ENCODE results near the gene BRD7.

BRD7 gene

DNA sequence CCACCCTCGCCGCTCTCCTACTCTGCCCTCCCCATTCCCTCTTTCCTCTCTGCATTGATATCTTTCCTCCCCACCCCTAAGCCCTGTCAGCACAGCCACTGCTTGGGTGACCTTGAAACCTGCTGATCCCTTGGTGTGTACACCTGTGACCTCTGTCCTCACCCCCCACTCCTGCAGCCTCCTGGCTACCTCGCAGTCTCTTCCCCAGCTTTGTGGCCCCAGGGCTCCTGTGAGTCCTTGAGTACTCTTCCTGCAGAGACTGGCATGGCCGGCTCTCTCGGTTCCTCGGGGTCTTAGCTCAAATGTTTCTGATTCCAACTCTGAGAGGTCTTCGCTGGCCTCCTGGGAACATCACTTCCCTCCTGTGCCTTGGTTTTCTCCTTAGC lies 70.7 kb downstream of the BRD7 start:
- POLR2A ChIA-PET, result no interaction called here
- CTCF ChIA-PET, result interaction anchor here (1.0 to 1.4 kb wide), 3 partner anchors 85 to 369 kb away, joined by 3 read pairs; partner anchors contain the start of gene CNEP1R1
- DNase-seq (ENCODE audit: extremely low spot score), result no peak
- TF ChIP-seq, protein P1, sequence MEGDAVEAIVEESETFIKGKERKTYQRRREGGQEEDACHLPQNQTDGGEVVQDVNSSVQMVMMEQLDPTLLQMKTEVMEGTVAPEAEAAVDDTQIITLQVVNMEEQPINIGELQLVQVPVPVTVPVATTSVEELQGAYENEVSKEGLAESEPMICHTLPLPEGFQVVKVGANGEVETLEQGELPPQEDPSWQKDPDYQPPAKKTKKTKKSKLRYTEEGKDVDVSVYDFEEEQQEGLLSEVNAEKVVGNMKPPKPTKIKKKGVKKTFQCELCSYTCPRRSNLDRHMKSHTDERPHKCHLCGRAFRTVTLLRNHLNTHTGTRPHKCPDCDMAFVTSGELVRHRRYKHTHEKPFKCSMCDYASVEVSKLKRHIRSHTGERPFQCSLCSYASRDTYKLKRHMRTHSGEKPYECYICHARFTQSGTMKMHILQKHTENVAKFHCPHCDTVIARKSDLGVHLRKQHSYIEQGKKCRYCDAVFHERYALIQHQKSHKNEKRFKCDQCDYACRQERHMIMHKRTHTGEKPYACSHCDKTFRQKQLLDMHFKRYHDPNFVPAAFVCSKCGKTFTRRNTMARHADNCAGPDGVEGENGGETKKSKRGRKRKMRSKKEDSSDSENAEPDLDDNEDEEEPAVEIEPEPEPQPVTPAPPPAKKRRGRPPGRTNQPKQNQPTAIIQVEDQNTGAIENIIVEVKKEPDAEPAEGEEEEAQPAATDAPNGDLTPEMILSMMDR (IDR thresholded peaks at IDR 0.05; ENCODE audit: control extremely low read depth, extremely low read depth, low read depth, missing control alignments), result no peak

DNA sequence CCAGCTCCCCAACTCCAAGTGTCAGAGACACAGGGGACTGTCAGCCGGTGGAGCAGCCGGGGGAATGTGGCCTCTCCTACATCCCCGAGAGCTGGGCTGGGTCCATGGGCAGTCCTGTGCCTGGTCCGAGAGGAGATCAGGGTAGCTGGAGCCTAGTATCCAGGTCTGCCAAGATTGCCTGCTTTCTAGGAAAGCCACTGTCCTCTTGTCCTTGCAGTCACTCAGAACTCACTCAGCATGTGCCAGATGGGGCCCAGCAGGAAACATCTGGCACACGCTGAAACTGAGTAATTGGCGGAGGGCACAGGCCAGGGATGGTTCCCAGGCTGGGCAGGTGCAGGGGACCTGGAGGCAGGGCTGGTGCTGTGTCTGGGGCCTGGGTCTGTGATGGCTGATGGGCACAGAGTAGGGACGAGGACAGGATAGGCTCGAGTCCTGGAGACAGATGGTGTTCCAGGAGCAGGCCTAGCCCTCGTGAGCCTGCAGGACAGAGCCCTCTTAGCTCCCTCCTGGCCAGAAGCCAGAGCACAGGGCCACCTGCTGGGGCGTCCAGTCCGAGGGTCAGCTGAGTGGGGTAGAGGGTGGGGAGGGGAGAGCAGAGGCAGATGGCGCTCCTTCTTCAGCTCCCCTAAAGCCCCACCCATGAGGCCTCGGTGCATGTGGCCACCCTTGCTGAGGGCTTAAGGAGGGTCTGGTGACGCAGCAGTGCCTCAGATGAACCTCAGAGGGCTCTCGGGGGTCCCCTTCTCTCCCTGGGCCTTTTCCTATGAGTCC lies 71.3 kb downstream of the BRD7 start:
- ChIA-PET CTCF (interaction anchor here (1.0 to 1.4 kb wide), 3 partner anchors 84 to 369 kb away, joined by 3 read pairs; partner anchors contain the start of gene CNEP1R1), POLR2A (interaction anchor here (0.5 kb wide), 1 partner anchor 227 kb away, joined by 3 read pairs; no protein-coding TSS in a partner anchor)
- TF ChIP-seq, protein P1 (IDR thresholded peaks at IDR 0.05; ENCODE audit: control extremely low read depth, extremely low read depth, low read depth, missing control alignments), result no peak
- DNase-seq (ENCODE audit: extremely low spot score), result no peak

DNA sequence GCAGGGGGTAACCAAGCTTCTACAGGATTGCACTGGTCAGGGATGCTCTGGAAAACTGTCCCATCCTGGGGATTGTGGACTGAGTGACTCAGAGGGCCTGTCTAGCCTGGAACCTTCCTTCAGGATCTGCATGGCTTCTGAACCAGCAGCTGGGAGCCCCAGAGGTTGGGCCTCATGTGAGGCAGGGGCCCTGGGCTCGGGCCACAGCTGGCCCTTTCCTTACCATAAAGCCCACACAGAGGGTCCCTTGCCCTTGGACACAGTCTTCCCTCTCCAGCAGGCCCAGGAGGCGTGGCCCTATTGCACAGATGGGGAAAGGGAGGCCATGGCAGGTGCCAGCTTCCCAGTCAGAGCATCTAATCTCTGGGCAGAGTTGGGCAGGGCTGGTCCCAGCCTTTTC lies 72.0 kb downstream of the BRD7 start:
- no peak for DNase-seq (ENCODE audit: extremely low spot score)
- POLR2A ChIA-PET, result no interaction called here
- TF ChIP-seq, protein P1 (IDR thresholded peaks at IDR 0.05; ENCODE audit: control extremely low read depth, extremely low read depth, low read depth, missing control alignments), result no peak
- CTCF ChIA-PET, result no interaction called here

DNA sequence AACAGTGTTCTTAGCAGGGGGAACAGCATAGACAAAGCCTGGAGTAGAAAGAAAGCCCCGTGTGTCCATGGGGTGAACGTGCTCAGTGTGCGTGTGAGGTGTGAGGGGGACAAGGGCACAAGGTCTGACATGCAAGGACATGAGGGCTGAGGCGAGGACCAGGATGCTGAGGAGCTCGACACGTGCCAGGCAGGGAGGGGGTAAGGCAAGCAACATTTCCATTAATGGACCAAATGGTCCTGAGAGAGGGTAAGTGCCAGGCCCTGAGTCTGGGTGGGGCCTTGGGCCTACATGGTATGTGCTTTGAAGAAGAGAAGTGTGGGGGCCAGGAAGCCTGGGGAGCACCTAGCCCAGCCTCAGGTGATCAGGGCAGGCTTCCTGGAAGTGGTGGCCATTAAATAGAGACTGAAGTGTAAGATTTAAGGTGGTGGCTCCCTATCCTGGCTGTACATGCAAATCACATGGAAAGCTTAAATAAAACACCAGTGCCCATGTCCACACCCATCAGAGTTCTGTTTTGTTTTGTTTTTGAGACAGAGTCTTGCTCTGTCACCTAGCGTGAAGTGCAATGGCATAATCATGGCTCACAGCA lies 73.2 kb downstream of the BRD7 start:
- TF ChIP-seq, protein P1 (IDR thresholded peaks at IDR 0.05; ENCODE audit: control extremely low read depth, extremely low read depth, low read depth, missing control alignments), result no peak
- ChIA-PET POLR2A (no interaction called here), CTCF (interaction anchor here (1.1 kb wide), 1 partner anchor 17 kb away, joined by 3 read pairs; no protein-coding TSS in a partner anchor)
- no peak for DNase-seq (ENCODE audit: extremely low spot score)

DNA sequence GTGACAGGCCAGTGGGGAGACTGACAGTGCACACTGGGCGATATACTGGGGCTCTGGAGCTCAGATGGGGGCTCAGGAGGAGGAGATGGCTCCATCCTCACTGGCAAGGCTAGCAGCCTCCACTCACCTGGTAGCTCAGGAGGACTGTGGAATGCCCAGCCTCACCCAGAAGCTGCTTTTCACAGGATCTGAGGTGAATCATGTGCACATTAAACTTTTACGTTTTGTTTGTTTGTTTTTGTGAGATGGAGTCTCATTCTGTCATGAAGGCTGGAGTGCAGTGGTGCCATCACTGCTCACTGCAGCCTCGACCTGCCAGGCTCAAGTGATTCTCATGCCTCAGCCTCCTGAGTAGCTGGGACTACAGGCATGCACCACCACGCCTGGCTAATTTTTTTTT lies 73.8 kb downstream of the BRD7 start:
- CTCF ChIA-PET, result interaction anchor here (1.1 kb wide), 1 partner anchor 17 kb away, joined by 3 read pairs; no protein-coding TSS in a partner anchor

More for the DNA sequence above, 73.8 kb downstream of the BRD7 start:
- no peak for DNase-seq (ENCODE audit: extremely low spot score)
- TF ChIP-seq, protein P1 (IDR thresholded peaks at IDR 0.05; ENCODE audit: control extremely low read depth, extremely low read depth, low read depth, missing control alignments), result no peak
- POLR2A ChIA-PET, result interaction anchor here (0.6 kb wide), 1 partner anchor 344 kb away, joined by 3 read pairs; no protein-coding TSS in a partner anchor

Measured in GM10248 (cell line).